Measurements from ENCODE around the gene KLHDC8B. TPM values are rescaled to one million over a fixed set of nuclear protein-coding genes. Genes with fewer than 3 reads are reported as not detected.
A peak's percentile ranks its signal among the peaks of the same experiment; 100 is the strongest.

Gene KLHDC8B
- total and polyA plus RNA-seq, 11 donors = 66.3 to 138 (median 112) TPM

DNA sequence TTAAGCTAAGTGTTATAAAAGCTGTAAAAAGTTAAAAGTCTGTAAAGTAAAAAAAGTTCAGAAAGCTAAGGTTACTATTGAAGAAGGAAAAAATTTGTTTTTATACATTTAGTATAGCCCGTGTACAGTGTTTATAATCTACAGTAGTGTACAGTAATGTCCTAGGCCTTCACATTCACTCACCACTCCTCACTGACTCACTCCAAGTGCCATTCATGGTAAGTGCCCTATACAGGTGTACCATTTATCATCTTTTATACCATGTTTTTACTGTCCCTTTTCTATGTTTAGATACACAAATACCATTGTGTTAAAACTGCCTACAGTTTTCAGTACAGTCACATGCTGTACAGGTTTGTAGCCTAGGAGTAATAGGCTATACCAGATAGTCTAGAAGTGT, 14.1 kb upstream of the KLHDC8B start:
- no peak overlapping the region for H3K4me3 ChIP-seq
- H3K4me1 ChIP-seq = no peaks in the 10 kb centered on the region
- no peaks in the 10 kb centered on the region for H3K9me3 ChIP-seq
- 71 to 87% (median 79%) methylated on average over 1 of the region's 1 CpG for WGBS, 4 donors
- no peak for ATAC-seq
- H3K27me3 ChIP-seq = no peaks in the 10 kb centered on the region
- TF ChIP-seq, protein P1, sequence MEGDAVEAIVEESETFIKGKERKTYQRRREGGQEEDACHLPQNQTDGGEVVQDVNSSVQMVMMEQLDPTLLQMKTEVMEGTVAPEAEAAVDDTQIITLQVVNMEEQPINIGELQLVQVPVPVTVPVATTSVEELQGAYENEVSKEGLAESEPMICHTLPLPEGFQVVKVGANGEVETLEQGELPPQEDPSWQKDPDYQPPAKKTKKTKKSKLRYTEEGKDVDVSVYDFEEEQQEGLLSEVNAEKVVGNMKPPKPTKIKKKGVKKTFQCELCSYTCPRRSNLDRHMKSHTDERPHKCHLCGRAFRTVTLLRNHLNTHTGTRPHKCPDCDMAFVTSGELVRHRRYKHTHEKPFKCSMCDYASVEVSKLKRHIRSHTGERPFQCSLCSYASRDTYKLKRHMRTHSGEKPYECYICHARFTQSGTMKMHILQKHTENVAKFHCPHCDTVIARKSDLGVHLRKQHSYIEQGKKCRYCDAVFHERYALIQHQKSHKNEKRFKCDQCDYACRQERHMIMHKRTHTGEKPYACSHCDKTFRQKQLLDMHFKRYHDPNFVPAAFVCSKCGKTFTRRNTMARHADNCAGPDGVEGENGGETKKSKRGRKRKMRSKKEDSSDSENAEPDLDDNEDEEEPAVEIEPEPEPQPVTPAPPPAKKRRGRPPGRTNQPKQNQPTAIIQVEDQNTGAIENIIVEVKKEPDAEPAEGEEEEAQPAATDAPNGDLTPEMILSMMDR (IDR thresholded peaks at IDR 0.05) = no peak
- no peak for TF ChIP-seq POLR2A (IDR thresholded peaks at IDR 0.05)
- no peak for DNase-seq
- intact Hi-C loops (cut with DNase I) = loop anchor here in 1 of 10 donors (10.0 kb wide), 1 partner anchor 298 kb away; no protein-coding TSS in a partner anchor
- peaks cover 0 to 12% (median 1%) of the 10 kb centered on the region in 9 donors for H3K36me3 ChIP-seq
- H3K27ac ChIP-seq = no peak overlapping the region

DNA sequence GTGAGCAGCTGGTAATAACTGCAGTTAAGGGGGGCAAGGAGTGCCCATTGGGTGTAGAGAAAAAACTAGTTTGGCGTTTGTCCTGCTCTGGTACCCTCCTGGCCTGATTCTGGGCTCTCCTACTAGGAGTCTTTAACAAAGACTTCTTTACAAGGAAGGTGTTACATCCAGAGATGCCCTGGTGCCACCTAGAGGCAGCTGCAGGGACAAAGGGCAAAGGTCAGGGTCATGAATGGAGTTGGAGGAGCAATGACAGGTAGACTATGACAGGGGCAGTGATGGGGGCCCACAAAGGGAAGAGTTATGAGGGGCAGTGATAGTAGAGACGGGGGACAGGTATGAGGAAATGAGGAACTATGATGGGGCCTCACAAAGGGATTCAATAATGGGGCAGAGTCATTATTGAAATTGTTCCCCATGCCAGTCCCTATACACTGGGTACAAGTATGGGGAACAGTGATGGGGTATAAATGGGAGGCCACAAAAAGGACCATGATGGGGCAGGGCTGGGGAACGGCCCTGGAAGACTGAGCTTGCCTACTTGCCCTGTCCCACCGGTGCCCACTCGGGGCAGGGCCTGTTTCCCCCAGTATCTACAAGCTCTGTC, 13.2 kb upstream of the KLHDC8B start:
- ATAC-seq = peak in 3 of 4 donors; percentile 38 to 49 (median 40)
- intact Hi-C loops (cut with DNase I) = loop anchor here in 1 of 10 donors (10.0 kb wide), 1 partner anchor 297 kb away; no protein-coding TSS in a partner anchor
- Histone ChIP-seq H3K9me3 (no peaks in the 10 kb centered on the region), H3K27ac (no peak overlapping the region), H3K27me3 (no peaks in the 10 kb centered on the region), H3K36me3 (peaks cover 0 to 20% (median 10%) of the 10 kb centered on the region in 9 donors), H3K4me1 (no peaks in the 10 kb centered on the region), H3K4me3 (no peak overlapping the region)
- no peak for DNase-seq
- no peak for TF ChIP-seq POLR2A (IDR thresholded peaks at IDR 0.05)
- TF ChIP-seq, protein P1 (IDR thresholded peaks at IDR 0.05) = peak in 9 of 12 donors; percentile 19 to 49 (median 27)
- 70 to 80% (median 77%) methylated on average over 4 to 5 of the region's 5 CpGs for WGBS, 4 donors

DNA sequence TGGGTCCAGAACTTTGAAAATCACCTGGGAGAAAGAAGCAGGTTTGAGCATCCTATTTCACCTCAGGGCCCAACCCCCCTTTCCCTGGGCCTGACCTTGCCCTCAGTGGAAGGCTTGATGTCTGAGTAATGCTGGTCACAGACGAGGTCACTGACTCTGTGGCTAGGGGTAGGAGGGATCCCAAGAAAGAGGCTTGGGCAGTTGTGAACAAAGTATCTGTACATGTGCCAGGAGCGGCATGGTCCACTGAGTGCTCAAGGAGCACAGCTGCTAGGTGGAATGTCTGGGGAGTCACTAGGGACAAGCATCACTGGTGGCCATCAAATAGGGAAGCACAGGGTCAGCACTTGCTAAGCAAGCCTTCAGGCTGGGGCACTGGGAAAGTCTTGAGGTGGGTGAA, 12.6 kb upstream of the KLHDC8B start:
- intact Hi-C loops (cut with DNase I) = loop anchor here in 1 of 10 donors (10.0 kb wide), 1 partner anchor 296 kb away; no protein-coding TSS in a partner anchor
- H3K27me3 ChIP-seq = no peaks in the 10 kb centered on the region
- no peak for ATAC-seq
- no peak overlapping the region for H3K27ac ChIP-seq
- H3K9me3 ChIP-seq = no peaks in the 10 kb centered on the region
- H3K4me1 ChIP-seq = no peaks in the 10 kb centered on the region
- 70 to 82% (median 79%) methylated on average over 1 to 2 of the region's 2 CpGs for WGBS, 4 donors
- DNase-seq = no peak
- TF ChIP-seq, protein P1 (IDR thresholded peaks at IDR 0.05) = no peak
- no peak for TF ChIP-seq POLR2A (IDR thresholded peaks at IDR 0.05)
- H3K4me3 ChIP-seq = no peak overlapping the region
- H3K36me3 ChIP-seq = peaks cover 0 to 26% (median 16%) of the 10 kb centered on the region in 9 donors

DNA sequence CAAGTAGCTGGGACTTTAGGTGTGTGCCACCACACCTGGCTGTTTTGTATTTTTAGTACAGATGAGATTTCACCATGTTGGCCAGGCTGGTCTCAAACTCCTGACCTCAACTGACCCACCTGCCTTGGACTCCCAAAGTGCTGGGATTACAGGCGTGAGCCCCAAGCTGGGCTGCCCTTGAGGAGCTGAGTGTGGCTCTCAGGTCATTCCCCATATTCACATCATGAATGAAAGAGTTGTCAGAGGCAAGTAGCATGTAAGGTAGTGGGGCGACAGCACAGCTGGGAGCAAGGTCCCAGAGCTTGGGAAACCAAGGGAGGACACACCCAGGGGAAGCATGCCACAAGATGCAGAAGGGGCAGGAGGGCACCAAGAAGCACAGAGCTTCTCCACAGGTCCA, 10.2 kb upstream of the KLHDC8B start:
- no peak for DNase-seq
- 92 to 100% (median 94%) methylated on average over 1 to 2 of the region's 2 CpGs for WGBS, 4 donors
- TF ChIP-seq, protein P1 (IDR thresholded peaks at IDR 0.05) = no peak
- no peak for TF ChIP-seq POLR2A (IDR thresholded peaks at IDR 0.05)

More for the DNA sequence above, 10.2 kb upstream of the KLHDC8B start:
- no peak overlapping the region for H3K4me3 ChIP-seq
- H3K9me3 ChIP-seq = no peaks in the 10 kb centered on the region
- H3K27ac ChIP-seq = no peak overlapping the region
- no peaks in the 10 kb centered on the region for H3K27me3 ChIP-seq
- ATAC-seq = no peak
- H3K36me3 ChIP-seq = peaks cover 0 to 29% (median 21%) of the 10 kb centered on the region in 9 donors
- intact Hi-C loops (cut with DNase I) = loop anchor here in 2 of 10 donors (10.0 kb wide), 2 partner anchors 254 to 284 kb away; partner anchors contain the start of genes RHOA (in 1 of the 2) and TCTA (in 1 of the 2)
- peaks cover 0 to 15% (median 11%) of the 10 kb centered on the region in 12 donors for H3K4me1 ChIP-seq

All from heart left ventricle (tissue), 16 donors.